K562 (cell line): Measurements from ENCODE around the gene SNRPD2. TPM values are rescaled to one million over a fixed set of nuclear protein-coding genes. Genes with fewer than 3 reads are reported as not detected.

Source experiments
- BCOR ChIP-seq: fragments of 450-650 bp; IDR thresholded peaks from 2 replicates; pipeline ENCODE4 v1.6.1; 2016
- CHAMP1 ChIP-seq: fragments of 450-650 bp; IDR thresholded peaks from 2 replicates; pipeline ENCODE4 v1.6.1; 2016; ENCODE audit warnings: mild to moderate bottlenecking
- FIP1L1 ChIP-seq: fragments of 200-400 bp; formaldehyde crosslinking; IDR thresholded peaks from 2 replicates; pipeline ENCODE4 v1.6.1; 2018; ENCODE audit warnings: mild to moderate bottlenecking, low read depth, low read length; ENCODE audit not compliant: poor library complexity, severe bottlenecking
- GATAD2B ChIP-seq: fragments of 450-650 bp; IDR thresholded peaks from 2 replicates; pipeline ENCODE4 v1.6.1; 2017; ENCODE audit warnings: mild to moderate bottlenecking, borderline replicate concordance
- HINFP ChIP-seq: fragments of 450-650 bp; conservative IDR thresholded peaks from 2 replicates; pipeline ENCODE4 v1.6.1; 2016; ENCODE audit warnings: missing genetic modification characterization, low read depth, mild to moderate bottlenecking, control low read depth, missing compliant biosample characterization
- RFX1 ChIP-seq: fragments of 450-650 bp; IDR thresholded peaks from 2 replicates; pipeline ENCODE4 v1.6.1; 2016; ENCODE audit warnings: mild to moderate bottlenecking, moderate library complexity
- SIN3A ChIP-seq, 2 experiments: fragments of 150-350 bp in 1 of 2; IDR thresholded peaks; 2 replicates each; pipeline ENCODE4 v1.6.1; 2011 to 2016; ENCODE audit warnings: borderline replicate concordance in 2 of 2, low read depth in 2 of 2, low read length in 2 of 2, mild to moderate bottlenecking in 2 of 2, moderate library complexity in 2 of 2; ENCODE audit not compliant: control insufficient read depth in 1 of 2
- TCF3 ChIP-seq: sonication (generic); formaldehyde crosslinking; IDR thresholded peaks from 2 replicates; pipeline ENCODE4 v1.4.0; 2020; ENCODE audit warnings: mild to moderate bottlenecking, missing genetic modification reagents
- TEAD2 ChIP-seq: fragments of 450-650 bp; IDR thresholded peaks from 2 replicates; pipeline ENCODE4 v1.6.1; 2016; ENCODE audit warnings: missing genetic modification characterization, control low read depth, missing compliant biosample characterization
- ZNF143 ChIP-seq: sonication (generic); formaldehyde crosslinking; IDR thresholded peaks from 2 replicates; pipeline ENCODE4 v1.9.0; 2022; ENCODE audit warnings: mild to moderate bottlenecking, missing genetic modification reagents
- ZNF280B ChIP-seq: fragments of 250-450 bp; sonication (Bioruptor Pico); IDR thresholded peaks from 2 replicates; pipeline ENCODE4 v1.5.1; 2021; ENCODE audit warnings: mild to moderate bottlenecking
- ZNF77 ChIP-seq: fragments of 250-450 bp; sonication (Bioruptor Pico); IDR thresholded peaks from 2 replicates; pipeline ENCODE4 v1.5.0; 2020
- polyA plus RNA-seq, 8 experiments: library from polyadenylated mRNA; depleted of rRNA in 4 of 8; stranded (reverse) in 5 of 8; unstranded in 3 of 8; fragments of >200 nt; fragmentation: Nextera tagmentation in 2 of 8; fragmentation: Illumina TruSeq in 1 of 8; extraction: Ambion mirVana in 2 of 8; extraction: Trizol in 1 of 8; gene quantifications; 2 replicates each; pipeline versions ENCODE4 v1.2.1 to v1.2.3, GENCODE V29; 2011 to 2014; ENCODE audit warnings: inconsistent platforms in 1 of 8, missing spikeins in 1 of 8
- total RNA-seq, 7 experiments: library from RNA; depleted of rRNA in 6 of 7; stranded (reverse); fragments of >200 nt in 6 of 7; fragmentation: Illumina TruSeq in 2 of 7; extraction: Trizol in 2 of 7; gene quantifications; 2 replicates each; pipeline versions ENCODE4 v1.2.1 to v1.2.3, GENCODE V29; 2011 to 2021; ENCODE audit warnings: low replicate concordance in 1 of 7

SNRPD2 gene
- total and polyA plus RNA-seq, 9 of the 15 experiments (the other 6 are each of a cell fraction or from before 2014, with no cell fraction given) = 728 to 4,411 (median 1,029) TPM

- no peak for TF ChIP-seq FIP1L1
- TF ChIP-seq TEAD2 (tag) = no peak
- TF ChIP-seq ZNF280B (CRISPR knock-in tag) = no peak
- TF ChIP-seq ZNF143 (CRISPR knock-in tag) = no peak
- TF ChIP-seq GATAD2B = no peak
- no peak for TF ChIP-seq TCF3
- peak in 1 of 2 experiments; percentile 73; a peak in 1 of 4 replicates for TF ChIP-seq SIN3A (IDR thresholded peaks at IDR 0.05; ENCODE audit: borderline replicate concordance in 2 of 2, control insufficient read depth in 1 of 2, low read depth in 2 of 2, low read length in 2 of 2)
- no peak for TF ChIP-seq BCOR
- TF ChIP-seq HINFP (tag) = peak; percentile 97
- no peak for TF ChIP-seq CHAMP1
- TF ChIP-seq ZNF77 (CRISPR knock-in tag) = no peak
- TF ChIP-seq RFX1 = no peak; the same call in 1 of the 2 replicates
Measured at GRCh38 chr19:45692187-45693105, 693 bp upstream of the SNRPD2 start, which contains the start of gene QPCTL (continued).
